IMR-90 (cell line): Measurements from ENCODE around the gene CFDP1. TPM values are rescaled to one million over a fixed set of nuclear protein-coding genes. Genes with fewer than 3 reads are reported as not detected.
"Not testable (repeated sequence)": the region's sequence is repeated elsewhere in the genome, so short reads cannot be mapped to it uniquely, and the experiment has no call there.

Experiments
- ATAC-seq: fragments of 200-7000 bp; cut with Tn5 transposase; 2 replicates; pipeline ENCODE4 v1.9.1; 2020; ENCODE audit warnings: low read depth, mild to moderate bottlenecking, moderate library complexity
- BruUV-seq: library from RNA; stranded (reverse); fragments of 400-500 nt; replicated peaks from 2 replicates; lab custom pipeline; 2021; lab: Mats Ljungman, UMichigan
- CTCF ChIA-PET: fragments of 300-600 bp; formaldehyde crosslinking; extraction: SDS; loops from one replicate; lab custom pipeline; 2021; ENCODE audit warnings: antibody characterized with exemption; lab: Yijun Ruan, JAX
- POLR2A ChIA-PET: fragments of 300-600 bp; sonication (Branson Sonifier 250); formaldehyde crosslinking; loops from one replicate; lab custom pipeline; 2022; ENCODE audit warnings: antibody characterized with exemption; ENCODE audit not compliant: unreplicated experiment; lab: Charles Lee
- DNase-seq: peaks from one replicate; pipeline ENCODE4 v3.0.0; 2013
- H2AFZ ChIP-seq: replicated peaks from 2 replicates; pipeline ENCODE3; 2013; ENCODE audit warnings: low read length, mild to moderate bottlenecking; ENCODE audit not compliant: poor library complexity
- H2AK5ac ChIP-seq: 2 replicates; pipeline ENCODE4 v1.6.1; 2013; ENCODE audit warnings: low read depth, low read length, inconsistent platforms
- H2AK9ac ChIP-seq: replicated peaks from 2 replicates; pipeline ENCODE3; 2013; ENCODE audit warnings: mild to moderate bottlenecking, low read depth, low read length, moderate library complexity; ENCODE audit not compliant: poor library complexity
- H2BK120ac ChIP-seq: 2 replicates; pipeline ENCODE4 v1.6.1; 2013; ENCODE audit warnings: low read depth, low read length, inconsistent platforms
- H2BK15ac ChIP-seq: 3 replicates; pipeline ENCODE4 v1.6.1; 2013; ENCODE audit warnings: low read depth, low read length, inconsistent platforms
- H2BK20ac ChIP-seq: 2 replicates; pipeline ENCODE4 v1.6.1; 2013; ENCODE audit warnings: low read depth, mild to moderate bottlenecking, inconsistent platforms, low read length, moderate library complexity
- H2BK5ac ChIP-seq: 2 replicates; pipeline ENCODE4 v1.6.1; 2013; ENCODE audit warnings: mild to moderate bottlenecking, low read depth, low read length, inconsistent platforms; ENCODE audit not compliant: poor library complexity, severe bottlenecking
- H3K14ac ChIP-seq: replicated peaks from 2 replicates; pipeline ENCODE4 v1.6.1; 2013; ENCODE audit warnings: low read depth, low read length, inconsistent platforms
- H3K18ac ChIP-seq: 2 replicates; pipeline ENCODE4 v1.6.1; 2013; ENCODE audit warnings: low read depth, low read length, control low read depth
- H3K23ac ChIP-seq: 2 replicates; pipeline ENCODE4 v1.6.1; 2013; ENCODE audit warnings: low read depth, low read length, inconsistent platforms
- H3K27ac ChIP-seq: 2 replicates; pipeline ENCODE4 v1.5.1; 2013; ENCODE audit warnings: mild to moderate bottlenecking, control low read depth, low read length; ENCODE audit not compliant: insufficient read depth
- H3K27me3 ChIP-seq: 2 replicates; pipeline ENCODE4 v1.6.1; 2013; ENCODE audit warnings: low read length; ENCODE audit not compliant: control insufficient read depth, insufficient read depth
- H3K36me3 ChIP-seq: 2 replicates; pipeline ENCODE4 v1.6.1; 2013; ENCODE audit warnings: low read length, mixed read lengths; ENCODE audit not compliant: control insufficient read depth, insufficient read depth
- H3K4ac ChIP-seq: 2 replicates; pipeline ENCODE4 v1.6.1; 2013; ENCODE audit warnings: low read depth, low read length, inconsistent platforms
- H3K4me1 ChIP-seq: 2 replicates; pipeline ENCODE4 v1.6.1; 2013; ENCODE audit warnings: low read length, mixed read lengths; ENCODE audit not compliant: control insufficient read depth, insufficient read depth
- H3K4me2 ChIP-seq: 2 replicates; pipeline ENCODE4 v1.6.1; 2013; ENCODE audit warnings: low read depth, mild to moderate bottlenecking, control low read depth, low read length, moderate library complexity
- H3K4me3 ChIP-seq: 2 replicates; pipeline ENCODE4 v1.5.1; 2013; ENCODE audit warnings: low read depth, mild to moderate bottlenecking, control low read depth, low read length, moderate library complexity; ENCODE audit not compliant: insufficient read depth
- H3K56ac ChIP-seq: 2 replicates; pipeline ENCODE4 v1.6.1; 2013; ENCODE audit warnings: low read length, inconsistent platforms; ENCODE audit not compliant: insufficient read depth; ENCODE audit errors: extremely low read depth
- H3K79me1 ChIP-seq, 2 experiments: 2 replicates each; pipeline ENCODE4 v1.6.1; 2013; ENCODE audit warnings: low read length in 2 of 2, inconsistent platforms in 1 of 2, low read depth in 1 of 2
- H3K9ac ChIP-seq: 2 replicates; pipeline ENCODE4 v1.6.1; 2013; ENCODE audit warnings: low read depth, low read length, control low read depth
- H3K9me1 ChIP-seq: 2 replicates; pipeline ENCODE4 v1.6.1; 2013; ENCODE audit warnings: low read length, inconsistent platforms; ENCODE audit not compliant: insufficient read depth
- H3K9me3 ChIP-seq: 2 replicates; pipeline ENCODE4 v1.6.1; 2013; ENCODE audit warnings: low read length; ENCODE audit not compliant: control insufficient read depth, insufficient read depth
- H4K20me1 ChIP-seq: 2 replicates; pipeline ENCODE4 v1.6.1; 2013; ENCODE audit warnings: low read length, inconsistent platforms; ENCODE audit not compliant: insufficient read depth
- H4K5ac ChIP-seq: 2 replicates; pipeline ENCODE4 v1.6.1; 2013; ENCODE audit warnings: mild to moderate bottlenecking, low read depth, low read length, control low read depth
- H4K8ac ChIP-seq, 2 experiments: 2 replicates each; pipeline ENCODE4 v1.6.1; 2013; ENCODE audit warnings: low read depth in 2 of 2, low read length in 2 of 2, control low read depth in 1 of 2, inconsistent platforms in 1 of 2
- H4K91ac ChIP-seq: 2 replicates; pipeline ENCODE4 v1.6.1; 2013; ENCODE audit warnings: low read depth, low read length, inconsistent platforms; ENCODE audit not compliant: insufficient read depth
- WGBS, 2 experiments: methylation state at CpG; one replicate each; pipeline versions ENCODE4 v1.1.5 to v1.1.7; 2013; ENCODE audit warnings: missing lambda C conversion rate in 2 of 2; ENCODE audit not compliant: insufficient read length in 1 of 2; ENCODE audit errors: extremely low coverage in 2 of 2; 5-methylcytosine and 5-hydroxymethylcytosine counted together
- dilution Hi-C: fragments of 300-500 bp; cut with HindIII; formaldehyde crosslinking; loops from one replicate; pipeline ENCODE4 v1.14.3; 2018; ENCODE audit warnings: low sequenced_read_pairs; ENCODE audit not compliant: unreplicated experiment
- in situ Hi-C: fragments of 300-500 bp; cut with MboI; formaldehyde crosslinking; loops from 3 replicates; pipeline ENCODE4 v1.14.3; 2019; ENCODE audit warnings: low sequenced_read_pairs, inconsistent platforms, mixed read lengths
- intact Hi-C: fragments of 100-400 bp; cut with micrococcal nuclease; formaldehyde crosslinking; loops from 2 replicates; pipeline ENCODE4 v1.10.0; 2022
- polyA plus RNA-seq, 3 experiments: library from polyadenylated mRNA; depleted of rRNA; stranded (reverse); fragments of >200 nt; gene quantifications; 2 replicates each; pipeline ENCODE4 v1.2.3, GENCODE V29; 2012; ENCODE audit warnings: low replicate concordance in 1 of 3
- total RNA-seq: library from RNA; depleted of rRNA; stranded (reverse); fragments of >200 nt; gene quantifications from 2 replicates; pipeline ENCODE4 v1.2.3, GENCODE V29; 2012

CFDP1 gene
- total and polyA plus RNA-seq, 2 of the 4 experiments (the other 2 are of a cell fraction): 15.6 to 38.7 TPM

GRCh38 chr16:75424105-75424762 is 9.1 kb downstream of the CFDP1 start:
- H3K4me3 ChIP-seq, H2AFZ ChIP-seq, H3K18ac ChIP-seq, H3K9ac ChIP-seq, H2AK9ac ChIP-seq, H3K14ac ChIP-seq, H3K4ac ChIP-seq, dilution Hi-C loops, H3K36me3 ChIP-seq, BruUV-seq, H2BK15ac ChIP-seq, H3K9me1 ChIP-seq, CTCF ChIA-PET, H2BK120ac ChIP-seq, H3K27me3 ChIP-seq, H3K4me1 ChIP-seq, H3K27ac ChIP-seq, H4K5ac ChIP-seq, H4K91ac ChIP-seq, H2BK20ac ChIP-seq, H3K9me3 ChIP-seq, H4K8ac ChIP-seq, H3K56ac ChIP-seq, intact Hi-C loops, DNase-seq, POLR2A ChIA-PET, in situ Hi-C loops, H3K23ac ChIP-seq: not testable (repeated sequence)
- no CpG with 5 or more reads among the region's 18 CpGs for WGBS, 2 experiments
- H2BK5ac ChIP-seq: peak overlapping the region; percentile 43
- H3K4me2 ChIP-seq: peak overlapping the region; percentile 3; the same call in 1 of the 2 replicates
- H2AK5ac ChIP-seq: 0 out of 2 replicates have a peak overlapping the region, but pooled peaks have one; percentile 63
- peaks cover 21 to 60% of the 10 kb centered on the region in 2 experiments for H3K79me1 ChIP-seq
- ATAC-seq: peak; percentile 52
- peaks cover 13% of the 10 kb centered on the region for H4K20me1 ChIP-seq
